ENCODE measurements around the gene FGD5. TPM values are rescaled to one million over a fixed set of nuclear protein-coding genes. Genes with fewer than 3 reads are reported as not detected.

Gene FGD5
- total and polyA plus RNA-seq, 8 donors = 1.2 to 34.1 (median 9.0) TPM

GRCh38 chr3:14801031-14801430, 17.7 kb upstream of the FGD5 start:
- Histone ChIP-seq H3K9me3 (no peaks in the 10 kb centered on the region), H3K36me3 (no peaks in the 10 kb centered on the region), H3K4me1 (peaks cover 0 to 25% (median 6%) of the 10 kb centered on the region in 4 donors), H3K4me3 (no peak overlapping the region), H3K27ac (no peak overlapping the region), H3K27me3 (peaks cover 0 to 20% (median 0%) of the 10 kb centered on the region in 3 donors)
- DNase-seq = no peak
- intact Hi-C loops (cut with DNase I; ENCODE audit: low total_unique reads) = no loop called here
- TF ChIP-seq POLR2AphosphoS5 (IDR thresholded peaks at IDR 0.05) (no peak), EP300 (IDR thresholded peaks at IDR 0.05) (no peak), CTCF (IDR thresholded peaks at IDR 0.05) (no peak), POLR2A (IDR thresholded peaks at IDR 0.05) (no peak)
- WGBS, 5 donors = 88 to 91% (median 89%) methylated on average over 9 of the region's 9 CpGs

DNA sequence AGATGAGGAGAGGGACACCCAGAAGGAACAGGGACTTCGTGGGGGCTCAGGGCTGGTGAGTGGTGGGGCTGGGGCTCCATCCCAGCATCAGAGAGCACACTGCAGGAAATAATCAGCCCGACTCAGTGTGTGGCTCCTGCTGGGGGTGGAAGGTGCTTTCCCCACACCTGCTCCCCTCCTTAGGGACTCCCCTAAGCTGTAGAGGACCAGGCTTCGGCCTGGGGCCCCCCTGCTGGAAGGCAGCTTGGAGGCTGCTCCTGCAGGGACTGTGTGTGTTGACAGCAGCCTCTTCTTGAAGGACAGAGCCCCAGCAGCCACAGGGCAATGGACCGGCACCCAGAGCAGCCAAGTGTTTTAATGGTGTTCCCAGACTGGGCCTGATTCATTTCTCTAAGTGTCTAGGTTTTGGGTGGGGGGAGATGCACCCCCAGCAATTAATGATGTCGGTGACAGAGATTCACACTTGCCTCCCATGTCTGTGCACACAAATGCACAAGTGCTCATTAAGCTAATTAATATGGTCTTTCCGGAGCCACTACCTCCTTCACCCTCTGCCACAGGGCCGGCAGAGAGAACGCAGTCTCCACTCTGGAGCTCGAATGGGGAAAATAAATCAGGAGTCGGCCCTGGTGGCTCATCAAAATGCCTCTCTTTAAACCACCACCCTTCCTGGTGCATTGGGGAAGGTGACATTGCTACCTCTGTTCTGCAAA, 16.9 kb upstream of the FGD5 start:
- intact Hi-C loops (cut with DNase I; ENCODE audit: low total_unique reads) = no loop called here
- TF ChIP-seq EP300 (IDR thresholded peaks at IDR 0.05) (no peak), POLR2AphosphoS5 (IDR thresholded peaks at IDR 0.05) (no peak), CTCF (IDR thresholded peaks at IDR 0.05) (no peak), POLR2A (IDR thresholded peaks at IDR 0.05) (no peak)
- H3K4me1 ChIP-seq = peaks cover 0 to 28% (median 3%) of the 10 kb centered on the region in 4 donors
- no peak overlapping the region for H3K27ac ChIP-seq
- DNase-seq = no peak
- WGBS, 5 donors = 66 to 76% (median 71%) methylated on average over 10 of the region's 10 CpGs
- no peaks in the 10 kb centered on the region for H3K9me3 ChIP-seq
- H3K27me3 ChIP-seq = peaks cover 0 to 21% (median 0%) of the 10 kb centered on the region in 3 donors
- H3K4me3 ChIP-seq = no peak overlapping the region
- no peaks in the 10 kb centered on the region for H3K36me3 ChIP-seq

DNA sequence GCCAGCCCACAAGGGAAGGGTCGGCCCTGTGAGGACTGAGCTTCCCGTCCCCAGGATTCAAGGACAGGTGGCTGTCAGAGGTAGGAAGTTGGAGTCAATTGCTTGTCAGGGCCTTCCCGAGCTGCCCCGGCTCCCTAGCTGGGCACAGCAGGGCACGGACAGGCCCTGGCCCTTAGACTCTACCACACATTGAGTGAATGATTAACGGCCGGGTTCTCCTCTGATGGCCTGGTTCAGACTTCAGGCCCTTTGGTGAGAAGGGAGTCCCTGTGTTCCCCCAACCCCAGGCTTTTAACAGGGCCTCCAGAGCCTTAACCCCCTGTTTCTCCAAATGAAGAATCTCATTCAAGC, 16.4 kb upstream of the FGD5 start:
- no peak for TF ChIP-seq EP300 (IDR thresholded peaks at IDR 0.05)
- TF ChIP-seq CTCF (IDR thresholded peaks at IDR 0.05) = no peak
- TF ChIP-seq POLR2AphosphoS5 (IDR thresholded peaks at IDR 0.05) = no peak
- TF ChIP-seq POLR2A (IDR thresholded peaks at IDR 0.05) = no peak
- H3K9me3 ChIP-seq = no peaks in the 10 kb centered on the region
- 72 to 85% (median 81%) methylated on average over 7 of the region's 7 CpGs for WGBS, 5 donors
- intact Hi-C loops (cut with DNase I; ENCODE audit: low total_unique reads) = no loop called here
- peaks cover 0 to 30% (median 2%) of the 10 kb centered on the region in 4 donors for H3K4me1 ChIP-seq
- no peaks in the 10 kb centered on the region for H3K36me3 ChIP-seq
- no peak overlapping the region for H3K27ac ChIP-seq
- no peak overlapping the region for H3K4me3 ChIP-seq
- no peak for DNase-seq
- peaks cover 0 to 25% (median 0%) of the 10 kb centered on the region in 3 donors for H3K27me3 ChIP-seq

GRCh38 chr3:14803101-14803980, 15.4 kb upstream of the FGD5 start:
- H3K4me1 ChIP-seq = peaks cover 0 to 30% (median 2%) of the 10 kb centered on the region in 4 donors
- no peak overlapping the region for H3K4me3 ChIP-seq

More at GRCh38 chr3:14803101-14803980, 15.4 kb upstream of the FGD5 start:
- no peaks in the 10 kb centered on the region for H3K36me3 ChIP-seq
- H3K27ac ChIP-seq = peak overlapping the region in 2 of 5 donors; percentile 49 to 59
- H3K9me3 ChIP-seq = no peaks in the 10 kb centered on the region
- H3K27me3 ChIP-seq = peaks cover 0 to 34% (median 0%) of the 10 kb centered on the region in 3 donors
- TF ChIP-seq POLR2AphosphoS5 (IDR thresholded peaks at IDR 0.05) (no peak), CTCF (IDR thresholded peaks at IDR 0.05) (no peak), POLR2A (IDR thresholded peaks at IDR 0.05) (no peak), EP300 (IDR thresholded peaks at IDR 0.05) (no peak)
- intact Hi-C loops (cut with DNase I; ENCODE audit: low total_unique reads) = no loop called here
- 43 to 65% (median 50%) methylated on average over 12 to 13 of the region's 13 CpGs for WGBS, 5 donors
- DNase-seq = peak; percentile 50 to 72

All from stomach (tissue), 9 donors.